Colonic mucosa (tissue), 4 donors: ENCODE measurements around the gene ESR2. TPM values are rescaled to one million over a fixed set of nuclear protein-coding genes. Genes with fewer than 3 reads are reported as not detected.
"Not testable (repeated sequence)": the region's sequence is repeated elsewhere in the genome, so short reads cannot be mapped to it uniquely, and the experiment has no call there.

Source experiments
- DNase-seq: peaks from one replicate; pipeline ENCODE4 v3.0.0-alpha.2; 2020
- H3K27ac ChIP-seq: fragments of 200-600 bp; one replicate; pipeline ENCODE4 v1.8.0; 2021
- H3K27me3 ChIP-seq: fragments of 200-600 bp; one replicate; pipeline ENCODE4 v1.8.0; 2021
- H3K36me3 ChIP-seq: fragments of 200-600 bp; one replicate; pipeline ENCODE4 v1.8.0; 2021
- H3K4me1 ChIP-seq: fragments of 200-600 bp; one replicate; pipeline ENCODE4 v1.8.0; 2021; ENCODE audit warnings: mild to moderate bottlenecking
- H3K4me3 ChIP-seq: fragments of 200-600 bp; one replicate; pipeline ENCODE4 v1.8.0; 2021
- H3K9ac ChIP-seq, 2 donors: one replicate each; pipeline ENCODE4 v1.7.0; 2013; ENCODE audit warnings: control low read depth in 2 of 2, low read depth in 2 of 2, low read length in 2 of 2
- H3K9me3 ChIP-seq: fragments of 200-600 bp; one replicate; pipeline ENCODE4 v1.8.0; 2021
- CTCF ChIP-seq: fragments of 200-600 bp; IDR thresholded peaks from one replicate; pipeline ENCODE4 v1.8.0; 2022; ENCODE audit warnings: antibody characterized with exemption, mild to moderate bottlenecking
- intact Hi-C: fragments of 100-400 bp; cut with DNase I; formaldehyde crosslinking; loops from one replicate; pipeline ENCODE4 v1.14.1; 2022
- total RNA-seq, 2 donors: library from RNA; stranded (reverse); fragmentation: NEBNext Ultra II Directional in 1 of 2; extraction: Animal tissue kit (Norgen Biotek cat#: 25700) in 1 of 2; gene quantifications; one replicate each; pipeline ENCODE4 v1.2.1, GENCODE V29; 2021
- donor health status: healthy.
- donor health status: DM: no; HTN: no; CAD: no.
- donor health status: DM: no; HTN: no; CAD: no.

The ESR2 gene
- total RNA-seq, 2 donors from 2014 or later: 0.42 to 0.85 TPM

GRCh38 chr14:64049616-64050381 is 244.4 kb downstream of the ESR2 start:
- Histone ChIP-seq H3K36me3 (no peaks in the 10 kb centered on the region), H3K9ac (no peak overlapping the region)
- intact Hi-C loops: no loop called here

GRCh38 chr14:64045091-64045490 is 249.1 kb downstream of the ESR2 start:
- no peak overlapping the region for H3K9ac ChIP-seq
- H3K4me1 ChIP-seq: no peaks in the 10 kb centered on the region
- DNase-seq: no peak
- H3K4me3 ChIP-seq: no peak overlapping the region
- no peaks in the 10 kb centered on the region for H3K36me3 ChIP-seq
- no peaks in the 10 kb centered on the region for H3K27me3 ChIP-seq
- no peak overlapping the region for H3K27ac ChIP-seq
- intact Hi-C loops: no loop called here
- no peak for TF ChIP-seq CTCF
- no peaks in the 10 kb centered on the region for H3K9me3 ChIP-seq

More at GRCh38 chr14:64049616-64050381, 244.4 kb downstream of the ESR2 start:
- H3K27me3 ChIP-seq: no peaks in the 10 kb centered on the region
- TF ChIP-seq CTCF: no peak
- no peak overlapping the region for H3K4me3 ChIP-seq
- DNase-seq: no peak
- H3K4me1 ChIP-seq: no peaks in the 10 kb centered on the region
- H3K27ac ChIP-seq: no peak overlapping the region
- H3K9me3 ChIP-seq: no peaks in the 10 kb centered on the region

- H3K9me3 ChIP-seq, H3K27me3 ChIP-seq, H3K9ac ChIP-seq, H3K27ac ChIP-seq, DNase-seq, H3K36me3 ChIP-seq, intact Hi-C loops, H3K4me3 ChIP-seq, H3K4me1 ChIP-seq: not testable (repeated sequence)
Observed at GRCh38 chr14:64043296-64043695, 250.9 kb downstream of the ESR2 start.

- no peak for TF ChIP-seq CTCF
- intact Hi-C loops: no loop called here
Observed at GRCh38 chr14:64040044-64040443, 254.1 kb downstream of the ESR2 start.

GRCh38 chr14:64038841-64039542 is 255.2 kb downstream of the ESR2 start:
- Histone ChIP-seq H3K27ac (no peak overlapping the region), H3K4me1 (no peaks in the 10 kb centered on the region), H3K4me3 (no peak overlapping the region), H3K9me3 (no peaks in the 10 kb centered on the region), H3K9ac (no peak overlapping the region), H3K36me3 (no peaks in the 10 kb centered on the region), H3K27me3 (no peaks in the 10 kb centered on the region)
- intact Hi-C loops: no loop called here
- no peak for DNase-seq
- no peak for TF ChIP-seq CTCF

More at GRCh38 chr14:64040044-64040443, 254.1 kb downstream of the ESR2 start:
- H3K27me3 ChIP-seq: no peaks in the 10 kb centered on the region
- no peaks in the 10 kb centered on the region for H3K4me1 ChIP-seq
- no peaks in the 10 kb centered on the region for H3K36me3 ChIP-seq
- no peak overlapping the region for H3K4me3 ChIP-seq
- H3K9ac ChIP-seq: no peak overlapping the region
- H3K9me3 ChIP-seq: no peaks in the 10 kb centered on the region
- DNase-seq: no peak
- H3K27ac ChIP-seq: no peak overlapping the region

GRCh38 chr14:64037869-64038745 is 256.1 kb downstream of the ESR2 start:
- intact Hi-C loops: not testable (repeated sequence)

More at GRCh38 chr14:64037869-64038745, 256.1 kb downstream of the ESR2 start:
- not testable (repeated sequence) for H3K4me3 ChIP-seq, H3K9me3 ChIP-seq, DNase-seq, H3K9ac ChIP-seq, H3K36me3 ChIP-seq, H3K27me3 ChIP-seq, H3K4me1 ChIP-seq, H3K27ac ChIP-seq
